ENCODE data around the gene CD36.
"Not testable (repeated sequence)": the region's sequence is repeated elsewhere in the genome, so short reads cannot be mapped to it uniquely, and the experiment has no call there.

- TF ChIP-seq EZH2 (IDR thresholded peaks at IDR 0.05; ENCODE audit: insufficient read depth, poor library complexity, severe bottlenecking); EZH2phosphoT487 (IDR thresholded peaks at IDR 0.05; ENCODE audit: insufficient read depth, low read depth): not testable (repeated sequence)
Measured at GRCh38 chr7:80669367-80669766, 30.9 kb downstream of the CD36 start.

Measured in GM23248 (cell line).